ENCODE data around the gene FAM171A1.

The FAM171A1 gene

GRCh38 chr10:15387021-15387420, 15.9 kb upstream of the FAM171A1 start:
- Histone ChIP-seq H2AFZ (ENCODE audit: low read length) (no peak overlapping the region), H3K27ac (ENCODE audit: low read depth, low read length, poor library complexity, severe bottlenecking) (no peak overlapping the region)
- no peak for TF ChIP-seq EZH2 (IDR thresholded peaks at IDR 0.05; ENCODE audit: borderline replicate concordance, low read length)
- TF ChIP-seq CTCF (IDR thresholded peaks at IDR 0.05; ENCODE audit: low read length) = no peak

GRCh38 chr10:15385552-15386455, 14.7 kb upstream of the FAM171A1 start:
- no peak overlapping the region for H3K4me2 ChIP-seq (ENCODE audit: low read length)
- no peaks in the 10 kb centered on the region for H3K27me3 ChIP-seq (ENCODE audit: insufficient read depth, low read length)
- H2AFZ ChIP-seq (ENCODE audit: low read length) = no peak overlapping the region
- no peak overlapping the region for H3K27ac ChIP-seq (ENCODE audit: low read depth, low read length, poor library complexity, severe bottlenecking)
- H3K9me2 ChIP-seq (ENCODE audit: low read depth, low read length) = no peaks in the 10 kb centered on the region
- no peaks in the 10 kb centered on the region for H3K36me3 ChIP-seq (ENCODE audit: insufficient read depth, low read length)
- H3K4me1 ChIP-seq (ENCODE audit: insufficient read depth, low read length, severe bottlenecking) = no peaks in the 10 kb centered on the region
- no peaks in the 10 kb centered on the region for H3F3A ChIP-seq (ENCODE audit: insufficient read depth, low read length)
- H3K4me3 ChIP-seq (ENCODE audit: low read depth, low read length, poor library complexity, severe bottlenecking) = no peak overlapping the region
- TF ChIP-seq EZH2 (IDR thresholded peaks at IDR 0.05; ENCODE audit: borderline replicate concordance, low read length) (no peak), CTCF (IDR thresholded peaks at IDR 0.05; ENCODE audit: low read length) (no peak)
- no peaks in the 10 kb centered on the region for H3K9me3 ChIP-seq (ENCODE audit: low read length)
- no peak overlapping the region for H3K9ac ChIP-seq (ENCODE audit: low read length)
- H3K79me2 ChIP-seq (ENCODE audit: insufficient read depth, low read length) = no peaks in the 10 kb centered on the region
- H4K20me1 ChIP-seq (ENCODE audit: insufficient read depth, low read length) = no peaks in the 10 kb centered on the region

More at GRCh38 chr10:15387021-15387420, 15.9 kb upstream of the FAM171A1 start:
- no peaks in the 10 kb centered on the region for H3K9me3 ChIP-seq (ENCODE audit: low read length)
- H3K4me2 ChIP-seq (ENCODE audit: low read length) = no peak overlapping the region
- no peaks in the 10 kb centered on the region for H3K36me3 ChIP-seq (ENCODE audit: insufficient read depth, low read length)
- no peaks in the 10 kb centered on the region for H3K79me2 ChIP-seq (ENCODE audit: insufficient read depth, low read length)
- H3K27me3 ChIP-seq (ENCODE audit: insufficient read depth, low read length) = no peaks in the 10 kb centered on the region
- H3K9me2 ChIP-seq (ENCODE audit: low read depth, low read length) = no peaks in the 10 kb centered on the region
- H3K4me1 ChIP-seq (ENCODE audit: insufficient read depth, low read length, severe bottlenecking) = no peaks in the 10 kb centered on the region
- no peak overlapping the region for H3K9ac ChIP-seq (ENCODE audit: low read length)
- H4K20me1 ChIP-seq (ENCODE audit: insufficient read depth, low read length) = no peaks in the 10 kb centered on the region
- no peaks in the 10 kb centered on the region for H3F3A ChIP-seq (ENCODE audit: insufficient read depth, low read length)
- H3K4me3 ChIP-seq (ENCODE audit: low read depth, low read length, poor library complexity, severe bottlenecking) = no peak overlapping the region

GRCh38 chr10:15381420-15381819, 10.3 kb upstream of the FAM171A1 start:
- no peaks in the 10 kb centered on the region for H3K27me3 ChIP-seq (ENCODE audit: insufficient read depth, low read length)
- TF ChIP-seq CTCF (IDR thresholded peaks at IDR 0.05; ENCODE audit: low read length) = no peak
- no peak for TF ChIP-seq EZH2 (IDR thresholded peaks at IDR 0.05; ENCODE audit: borderline replicate concordance, low read length)

More at GRCh38 chr10:15381420-15381819, 10.3 kb upstream of the FAM171A1 start:
- Histone ChIP-seq H3K79me2 (ENCODE audit: insufficient read depth, low read length) (no peaks in the 10 kb centered on the region), H3K9me2 (ENCODE audit: low read depth, low read length) (no peaks in the 10 kb centered on the region), H3K4me3 (ENCODE audit: low read depth, low read length, poor library complexity, severe bottlenecking) (no peak overlapping the region), H4K20me1 (ENCODE audit: insufficient read depth, low read length) (no peaks in the 10 kb centered on the region), H3K4me2 (ENCODE audit: low read length) (no peak overlapping the region), H2AFZ (ENCODE audit: low read length) (no peak overlapping the region), H3K36me3 (ENCODE audit: insufficient read depth, low read length) (no peaks in the 10 kb centered on the region), H3K4me1 (ENCODE audit: insufficient read depth, low read length, severe bottlenecking) (no peaks in the 10 kb centered on the region), H3K9me3 (ENCODE audit: low read length) (no peaks in the 10 kb centered on the region), H3F3A (ENCODE audit: insufficient read depth, low read length) (no peaks in the 10 kb centered on the region), H3K9ac (ENCODE audit: low read length) (no peak overlapping the region), H3K27ac (ENCODE audit: low read depth, low read length, poor library complexity, severe bottlenecking) (no peak overlapping the region)

Measured in OCI-LY1 (cell line).